KMS-11 (cell line): ENCODE results near the gene CABLES1.

Source experiments
- H2AFZ ChIP-seq: fragments of 200-600 bp; sonication (generic); 2 replicates; pipeline ENCODE4 v1.6.1; 2016; ENCODE audit warnings: antibody characterized with exemption, mixed run types, low read depth
- H3K27ac ChIP-seq: fragments of 200-600 bp; sonication (generic); 2 replicates; pipeline ENCODE4 v1.6.1; 2016; ENCODE audit warnings: mild to moderate bottlenecking, mixed run types
- H3K27me3 ChIP-seq: fragments of 200-600 bp; sonication (generic); 2 replicates; pipeline ENCODE4 v1.6.1; 2017; ENCODE audit warnings: mild to moderate bottlenecking, low read depth, mixed run types, moderate library complexity; ENCODE audit not compliant: insufficient read depth
- H3K36me3 ChIP-seq: fragments of 200-600 bp; sonication (generic); 2 replicates; pipeline ENCODE4 v1.6.1; 2017; ENCODE audit warnings: mild to moderate bottlenecking, mixed run types; ENCODE audit not compliant: insufficient read depth
- H3K4me1 ChIP-seq: fragments of 200-600 bp; sonication (generic); 2 replicates; pipeline ENCODE4 v1.6.1; 2016; ENCODE audit warnings: mild to moderate bottlenecking, low read depth, mixed run types; ENCODE audit not compliant: poor library complexity, severe bottlenecking
- H3K4me2 ChIP-seq: fragments of 200-600 bp; sonication (generic); 2 replicates; pipeline ENCODE4 v1.7.0; 2016; ENCODE audit warnings: mild to moderate bottlenecking, mixed run types
- H3K4me3 ChIP-seq: fragments of 200-600 bp; sonication (generic); IDR thresholded peaks from 2 replicates; pipeline ENCODE4 v1.6.1; 2017; ENCODE audit warnings: low read depth, low read length, mixed read lengths; ENCODE audit not compliant: insufficient read depth
- H3K79me2 ChIP-seq: fragments of 200-600 bp; sonication (generic); 2 replicates; pipeline ENCODE4 v1.6.1; 2016; ENCODE audit warnings: low read depth, mixed run types; ENCODE audit not compliant: insufficient read depth
- H3K9ac ChIP-seq: fragments of 200-600 bp; sonication (generic); 2 replicates; pipeline ENCODE4 v1.6.1; 2016; ENCODE audit warnings: mild to moderate bottlenecking, mixed run types
- H4K20me1 ChIP-seq: fragments of 200-600 bp; sonication (generic); 2 replicates; pipeline ENCODE4 v1.6.1; 2016; ENCODE audit warnings: mild to moderate bottlenecking, mixed run types; ENCODE audit not compliant: insufficient read depth
- TF ChIP-seq, protein P1 (sequence below): fragments of 200-600 bp; sonication (generic); conservative IDR thresholded peaks from 2 replicates; pipeline ENCODE4 v1.6.1; 2017; ENCODE audit warnings: low read depth, mild to moderate bottlenecking, antibody characterized with exemption, low read length, moderate library complexity, mixed read lengths

Gene CABLES1

DNA sequence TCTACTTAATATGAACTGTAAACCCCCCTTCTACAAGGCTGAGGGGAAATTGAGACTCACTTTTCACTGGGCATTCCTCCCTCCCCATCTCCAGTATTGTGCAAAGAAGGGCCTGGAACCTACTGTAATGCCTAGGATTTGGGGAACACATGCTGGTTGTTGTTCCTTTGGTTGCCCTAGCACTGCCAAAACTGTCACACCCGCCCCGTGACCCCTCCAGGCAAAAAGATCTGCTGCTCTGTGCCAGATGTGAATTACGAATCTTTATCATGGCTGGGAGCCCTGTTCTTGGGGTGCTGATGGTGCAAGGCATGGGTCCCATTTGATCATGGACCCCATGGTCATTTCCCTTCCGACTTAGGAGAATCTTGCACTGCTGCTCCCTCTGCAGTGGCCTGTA is 95.4 kb downstream of the CABLES1 start:
- no peaks in the 10 kb centered on the region for H4K20me1 ChIP-seq
- TF ChIP-seq, protein P1, sequence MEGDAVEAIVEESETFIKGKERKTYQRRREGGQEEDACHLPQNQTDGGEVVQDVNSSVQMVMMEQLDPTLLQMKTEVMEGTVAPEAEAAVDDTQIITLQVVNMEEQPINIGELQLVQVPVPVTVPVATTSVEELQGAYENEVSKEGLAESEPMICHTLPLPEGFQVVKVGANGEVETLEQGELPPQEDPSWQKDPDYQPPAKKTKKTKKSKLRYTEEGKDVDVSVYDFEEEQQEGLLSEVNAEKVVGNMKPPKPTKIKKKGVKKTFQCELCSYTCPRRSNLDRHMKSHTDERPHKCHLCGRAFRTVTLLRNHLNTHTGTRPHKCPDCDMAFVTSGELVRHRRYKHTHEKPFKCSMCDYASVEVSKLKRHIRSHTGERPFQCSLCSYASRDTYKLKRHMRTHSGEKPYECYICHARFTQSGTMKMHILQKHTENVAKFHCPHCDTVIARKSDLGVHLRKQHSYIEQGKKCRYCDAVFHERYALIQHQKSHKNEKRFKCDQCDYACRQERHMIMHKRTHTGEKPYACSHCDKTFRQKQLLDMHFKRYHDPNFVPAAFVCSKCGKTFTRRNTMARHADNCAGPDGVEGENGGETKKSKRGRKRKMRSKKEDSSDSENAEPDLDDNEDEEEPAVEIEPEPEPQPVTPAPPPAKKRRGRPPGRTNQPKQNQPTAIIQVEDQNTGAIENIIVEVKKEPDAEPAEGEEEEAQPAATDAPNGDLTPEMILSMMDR: no peak
- peaks cover 10% of the 10 kb centered on the region; the same call in 1 of the 2 replicates for H3K36me3 ChIP-seq
- H3K79me2 ChIP-seq: peaks cover 31% of the 10 kb centered on the region
- H2AFZ ChIP-seq: no peak overlapping the region
- peak overlapping the region; percentile 89 for H3K27ac ChIP-seq
- H3K4me1 ChIP-seq: peaks cover 100% of the 10 kb centered on the region
- H3K9ac ChIP-seq: peak overlapping the region; percentile 60
- peak overlapping the region; percentile 92 for H3K4me2 ChIP-seq
- no peaks in the 10 kb centered on the region for H3K27me3 ChIP-seq
- H3K4me3 ChIP-seq: no peak overlapping the region

DNA sequence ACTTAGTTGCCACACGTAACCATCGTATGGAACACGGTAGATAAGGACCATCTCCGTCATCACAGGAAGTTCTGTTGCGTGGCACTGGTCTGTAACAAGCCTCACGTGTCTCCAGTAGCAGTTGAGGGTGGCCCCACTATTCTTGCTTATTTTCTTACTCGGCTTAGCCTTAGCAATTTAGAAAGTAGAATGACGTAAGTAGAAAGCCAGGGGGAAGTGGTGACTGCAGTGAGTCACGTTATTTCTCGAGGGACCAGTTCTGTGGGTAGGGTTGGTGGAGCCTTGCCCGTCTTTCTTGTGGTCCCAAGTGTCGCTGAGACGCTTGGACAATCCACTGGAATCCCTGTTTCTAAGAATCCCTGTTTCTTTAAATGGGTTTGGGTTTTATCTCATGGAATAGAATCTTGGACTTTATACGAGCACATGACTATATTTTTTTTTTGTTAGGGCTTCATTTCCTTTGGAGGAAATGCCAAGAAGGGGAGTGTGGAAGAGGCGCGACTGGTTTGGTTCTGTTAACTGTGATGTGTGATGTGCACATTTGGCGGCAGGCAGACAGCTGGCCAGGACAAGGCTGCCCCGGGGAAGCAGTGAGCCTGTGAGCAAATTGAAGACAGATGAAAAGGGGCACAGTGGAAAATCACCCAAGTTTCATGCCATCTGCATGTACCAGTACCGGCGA is 96.2 kb downstream of the CABLES1 start:
- Histone ChIP-seq H4K20me1 (no peaks in the 10 kb centered on the region), H3K27ac (peak overlapping the region; percentile 89), H3K4me1 (peaks cover 100% of the 10 kb centered on the region), H3K4me2 (peak overlapping the region; percentile 92), H3K27me3 (no peaks in the 10 kb centered on the region), H3K79me2 (peaks cover 37% of the 10 kb centered on the region), H3K9ac (peak overlapping the region; percentile 60), H3K4me3 (no peak overlapping the region), H3K36me3 (peaks cover 11% of the 10 kb centered on the region; the same call in 1 of the 2 replicates), H2AFZ (no peak overlapping the region)
- TF ChIP-seq, protein P1: no peak

DNA sequence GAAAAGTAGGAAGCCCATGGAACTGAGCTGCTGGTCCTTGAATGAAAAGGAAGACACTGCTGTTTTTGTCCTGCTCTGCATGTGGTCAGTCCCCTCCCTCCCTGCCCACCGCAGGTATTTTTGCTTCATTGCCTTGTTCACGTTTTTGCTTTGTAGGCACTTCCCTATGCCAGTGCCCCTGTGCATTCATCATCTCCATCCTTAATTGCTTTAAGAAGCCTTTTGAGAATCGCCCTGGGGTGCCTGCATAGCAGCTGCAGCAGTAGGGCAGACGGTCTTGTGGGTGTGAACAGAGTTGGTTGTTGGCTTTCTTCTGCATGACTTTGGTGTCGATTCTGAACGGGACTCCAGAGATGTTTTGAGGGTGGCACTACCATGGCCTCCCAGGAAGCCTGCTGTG is 97.0 kb downstream of the CABLES1 start:
- no peaks in the 10 kb centered on the region for H4K20me1 ChIP-seq
- no peaks in the 10 kb centered on the region for H3K27me3 ChIP-seq
- H3K36me3 ChIP-seq: peaks cover 20% of the 10 kb centered on the region; the same call in 1 of the 2 replicates
- peaks cover 100% of the 10 kb centered on the region for H3K4me1 ChIP-seq
- H3K9ac ChIP-seq: peak overlapping the region; percentile 60
- peak overlapping the region; percentile 89 for H3K27ac ChIP-seq
- H2AFZ ChIP-seq: no peak overlapping the region
- no peak overlapping the region for H3K4me3 ChIP-seq
- TF ChIP-seq, protein P1: no peak
- peaks cover 37% of the 10 kb centered on the region for H3K79me2 ChIP-seq
- H3K4me2 ChIP-seq: peak overlapping the region; percentile 92

DNA sequence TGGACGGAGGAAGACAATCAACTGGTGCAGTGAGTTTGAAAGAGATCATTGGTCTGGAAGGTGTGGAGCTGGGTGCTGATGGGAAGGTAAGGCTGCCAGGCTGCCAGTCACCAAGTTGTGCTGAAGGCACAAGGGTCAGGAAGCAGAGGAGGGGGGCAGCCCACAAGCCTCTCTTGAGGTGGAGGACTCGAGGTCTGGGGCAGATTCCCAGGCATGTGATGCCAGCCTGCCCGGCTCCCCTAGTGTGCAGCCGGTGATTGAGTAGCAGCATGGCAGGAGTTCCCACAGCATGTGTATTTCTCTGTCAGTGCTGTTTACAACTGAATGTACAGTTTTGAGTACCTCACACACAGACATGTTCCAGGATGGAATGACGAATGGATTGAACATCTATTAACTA is 99.3 kb downstream of the CABLES1 start:
- H3K79me2 ChIP-seq: peaks cover 39% of the 10 kb centered on the region
- no peaks in the 10 kb centered on the region for H4K20me1 ChIP-seq
- H3K4me2 ChIP-seq: no peak overlapping the region; the same call in 1 of the 2 replicates
- no peak overlapping the region for H3K4me3 ChIP-seq
- H3K4me1 ChIP-seq: peaks cover 100% of the 10 kb centered on the region
- no peaks in the 10 kb centered on the region for H3K27me3 ChIP-seq
- TF ChIP-seq, protein P1: no peak
- no peak overlapping the region for H2AFZ ChIP-seq
- peaks cover 31% of the 10 kb centered on the region; the same call in 1 of the 2 replicates for H3K36me3 ChIP-seq
- no peak overlapping the region; the same call in 1 of the 2 replicates for H3K9ac ChIP-seq
- H3K27ac ChIP-seq: peak overlapping the region; percentile 89
